Smooth muscle cell of the brain vasculature (primary cell): ENCODE data around the gene CALCA.
"Not testable (repeated sequence)": the region's sequence is repeated elsewhere in the genome, so short reads cannot be mapped to it uniquely, and the experiment has no call there.

Source experiments
- DNase-seq: peaks from one replicate; pipeline ENCODE4 v3.0.0-alpha.2; 2012; ENCODE audit warnings: low read depth, low spot score

CALCA gene

GRCh38 chr11:14971865-14972580 lies at the start of gene CALCA:
TSS of gene CALCA (minus strand) at chr11:14972351. CDS start at chr11:14971192, 1,159 bp downstream.
- no peak for DNase-seq

- no peak for DNase-seq
Measured at GRCh38 chr11:15016200-15016599, 44.0 kb upstream of the CALCA start.

GRCh38 chr11:15011776-15012345 lies 39.7 kb upstream of the CALCA start:
- DNase-seq: no peak

GRCh38 chr11:15010865-15011264 lies 38.7 kb upstream of the CALCA start:
- DNase-seq: no peak

GRCh38 chr11:15006139-15006759 lies 34.1 kb upstream of the CALCA start:
- DNase-seq: no peak

GRCh38 chr11:14988133-14988532 lies 16.0 kb upstream of the CALCA start:
- not testable (repeated sequence) for DNase-seq

GRCh38 chr11:14981507-14981906 lies 9.4 kb upstream of the CALCA start:
- no peak for DNase-seq

GRCh38 chr11:14980854-14981253 lies 8.7 kb upstream of the CALCA start:
- DNase-seq: no peak

GRCh38 chr11:14977101-14977880 lies 5.1 kb upstream of the CALCA start:
- no peak for DNase-seq

- DNase-seq: no peak
Measured at GRCh38 chr11:14975252-14975587, 3.1 kb upstream of the CALCA start.

- peak; percentile 13 for DNase-seq
Measured at GRCh38 chr11:14974515-14975251, 2.5 kb upstream of the CALCA start.

- no peak for DNase-seq
Measured at GRCh38 chr11:14973621-14974514, 1.7 kb upstream of the CALCA start.

GRCh38 chr11:14972581-14973495 lies 687 bp upstream of the CALCA start:
- no peak for DNase-seq

GRCh38 chr11:14969901-14970323 lies 2.2 kb downstream of the CALCA start:
- DNase-seq: no peak

GRCh38 chr11:14967581-14968243 lies 4.4 kb downstream of the CALCA start:
- no peak for DNase-seq

- DNase-seq: no peak
Measured at GRCh38 chr11:14956111-14956510, 16.0 kb downstream of the CALCA start.

- no peak for DNase-seq
Measured at GRCh38 chr11:14954581-14954980, 17.6 kb downstream of the CALCA start.

GRCh38 chr11:14953904-14954303 lies 18.2 kb downstream of the CALCA start:
- DNase-seq: no peak
